ENCODE data around the gene KCNH8.

DNA sequence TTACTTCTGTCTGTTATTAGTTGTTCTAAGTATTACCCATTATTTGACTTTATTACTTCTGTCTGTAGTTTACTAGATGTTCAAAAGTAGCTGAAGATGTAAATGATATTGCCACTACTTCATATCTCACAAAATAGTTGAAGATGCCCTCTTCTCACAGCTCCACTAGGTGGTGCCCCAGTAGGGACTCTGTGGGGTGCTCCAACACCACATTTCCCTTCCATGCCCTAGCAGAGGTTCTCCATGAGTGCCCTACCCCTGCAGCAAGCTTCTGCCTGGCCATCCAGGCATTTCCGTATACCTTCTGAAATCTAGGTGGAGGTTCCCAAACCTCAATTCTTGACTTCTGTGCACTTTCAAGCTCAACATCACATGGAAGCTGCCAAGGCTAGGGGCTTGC is 80.8 kb downstream of the KCNH8 start:
- TF ChIP-seq, protein P1, sequence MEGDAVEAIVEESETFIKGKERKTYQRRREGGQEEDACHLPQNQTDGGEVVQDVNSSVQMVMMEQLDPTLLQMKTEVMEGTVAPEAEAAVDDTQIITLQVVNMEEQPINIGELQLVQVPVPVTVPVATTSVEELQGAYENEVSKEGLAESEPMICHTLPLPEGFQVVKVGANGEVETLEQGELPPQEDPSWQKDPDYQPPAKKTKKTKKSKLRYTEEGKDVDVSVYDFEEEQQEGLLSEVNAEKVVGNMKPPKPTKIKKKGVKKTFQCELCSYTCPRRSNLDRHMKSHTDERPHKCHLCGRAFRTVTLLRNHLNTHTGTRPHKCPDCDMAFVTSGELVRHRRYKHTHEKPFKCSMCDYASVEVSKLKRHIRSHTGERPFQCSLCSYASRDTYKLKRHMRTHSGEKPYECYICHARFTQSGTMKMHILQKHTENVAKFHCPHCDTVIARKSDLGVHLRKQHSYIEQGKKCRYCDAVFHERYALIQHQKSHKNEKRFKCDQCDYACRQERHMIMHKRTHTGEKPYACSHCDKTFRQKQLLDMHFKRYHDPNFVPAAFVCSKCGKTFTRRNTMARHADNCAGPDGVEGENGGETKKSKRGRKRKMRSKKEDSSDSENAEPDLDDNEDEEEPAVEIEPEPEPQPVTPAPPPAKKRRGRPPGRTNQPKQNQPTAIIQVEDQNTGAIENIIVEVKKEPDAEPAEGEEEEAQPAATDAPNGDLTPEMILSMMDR (IDR thresholded peaks at IDR 0.05), result no peak
- TF ChIP-seq, protein P2, sequence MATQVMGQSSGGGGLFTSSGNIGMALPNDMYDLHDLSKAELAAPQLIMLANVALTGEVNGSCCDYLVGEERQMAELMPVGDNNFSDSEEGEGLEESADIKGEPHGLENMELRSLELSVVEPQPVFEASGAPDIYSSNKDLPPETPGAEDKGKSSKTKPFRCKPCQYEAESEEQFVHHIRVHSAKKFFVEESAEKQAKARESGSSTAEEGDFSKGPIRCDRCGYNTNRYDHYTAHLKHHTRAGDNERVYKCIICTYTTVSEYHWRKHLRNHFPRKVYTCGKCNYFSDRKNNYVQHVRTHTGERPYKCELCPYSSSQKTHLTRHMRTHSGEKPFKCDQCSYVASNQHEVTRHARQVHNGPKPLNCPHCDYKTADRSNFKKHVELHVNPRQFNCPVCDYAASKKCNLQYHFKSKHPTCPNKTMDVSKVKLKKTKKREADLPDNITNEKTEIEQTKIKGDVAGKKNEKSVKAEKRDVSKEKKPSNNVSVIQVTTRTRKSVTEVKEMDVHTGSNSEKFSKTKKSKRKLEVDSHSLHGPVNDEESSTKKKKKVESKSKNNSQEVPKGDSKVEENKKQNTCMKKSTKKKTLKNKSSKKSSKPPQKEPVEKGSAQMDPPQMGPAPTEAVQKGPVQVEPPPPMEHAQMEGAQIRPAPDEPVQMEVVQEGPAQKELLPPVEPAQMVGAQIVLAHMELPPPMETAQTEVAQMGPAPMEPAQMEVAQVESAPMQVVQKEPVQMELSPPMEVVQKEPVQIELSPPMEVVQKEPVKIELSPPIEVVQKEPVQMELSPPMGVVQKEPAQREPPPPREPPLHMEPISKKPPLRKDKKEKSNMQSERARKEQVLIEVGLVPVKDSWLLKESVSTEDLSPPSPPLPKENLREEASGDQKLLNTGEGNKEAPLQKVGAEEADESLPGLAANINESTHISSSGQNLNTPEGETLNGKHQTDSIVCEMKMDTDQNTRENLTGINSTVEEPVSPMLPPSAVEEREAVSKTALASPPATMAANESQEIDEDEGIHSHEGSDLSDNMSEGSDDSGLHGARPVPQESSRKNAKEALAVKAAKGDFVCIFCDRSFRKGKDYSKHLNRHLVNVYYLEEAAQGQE (IDR thresholded peaks at IDR 0.05; ENCODE audit: insufficient read depth in 1 of 2, low read depth in 2 of 2, low read length in 1 of 2), result no peak
- TF ChIP-seq POLR2AphosphoS5 (IDR thresholded peaks at IDR 0.05; ENCODE audit: low read depth, low read length), result no peak
- no peak for TF ChIP-seq SIN3A (IDR thresholded peaks at IDR 0.05; ENCODE audit: borderline replicate concordance, insufficient read depth, low read depth, low read length)
- TF ChIP-seq TCF7L2 (IDR thresholded peaks at IDR 0.05; ENCODE audit: low read depth, low read length), result no peak

Data from Panc1 (cell line).